D721Med (cell line): ENCODE results near the gene ZNF141.

Source experiments
- DNase-seq: peaks from one replicate; pipeline ENCODE4 v3.0.0; 2011; ENCODE audit warnings: low spot score; ENCODE audit not compliant: insufficient read length
- FAIRE-seq: peaks from 2 replicates; lab custom pipeline; 2011; peaks lifted over from hg19 to GRCh38; lab: Jason Lieb, UNC
- CTCF ChIP-seq: IDR thresholded peaks from 2 replicates; pipeline ENCODE4 v1.5.1; 2012; ENCODE audit warnings: mild to moderate bottlenecking, control low read depth; ENCODE audit not compliant: insufficient read depth; ENCODE audit errors: missing control alignments

ZNF141 gene

GRCh38 chr4:337932-338758 lies 531 bp downstream of the ZNF141 start:
- no peak for TF ChIP-seq CTCF
- FAIRE-seq = no peak
- DNase-seq = no peak

- no peak for TF ChIP-seq CTCF
- no peak for FAIRE-seq
These were observed 1.1 kb downstream of the ZNF141 start for GRCh38 chr4:338759-339097.

DNA sequence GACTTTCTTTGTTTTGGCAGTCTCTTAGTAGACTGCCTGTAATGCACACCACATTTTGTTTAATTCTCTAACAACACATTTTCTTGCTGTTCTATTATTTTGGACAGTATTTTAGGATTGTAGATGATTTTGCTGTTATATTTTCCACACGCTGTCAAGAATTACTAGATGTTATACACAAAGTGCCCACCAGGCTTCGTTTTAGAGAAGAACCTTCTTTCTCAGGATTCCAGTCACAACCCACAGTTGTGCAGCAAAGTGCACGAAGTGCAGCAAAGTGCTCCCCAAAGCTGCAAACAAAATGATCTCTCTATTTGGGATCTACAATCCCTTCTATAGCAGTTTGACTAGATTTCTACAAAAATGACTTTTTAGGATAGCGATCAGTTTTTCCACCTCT lies 2.4 kb downstream of the ZNF141 start:
- DNase-seq (no peak), FAIRE-seq (no peak)
- no peak for TF ChIP-seq CTCF

More at GRCh38 chr4:338759-339097, 1.1 kb downstream of the ZNF141 start:
- DNase-seq = no peak

DNA sequence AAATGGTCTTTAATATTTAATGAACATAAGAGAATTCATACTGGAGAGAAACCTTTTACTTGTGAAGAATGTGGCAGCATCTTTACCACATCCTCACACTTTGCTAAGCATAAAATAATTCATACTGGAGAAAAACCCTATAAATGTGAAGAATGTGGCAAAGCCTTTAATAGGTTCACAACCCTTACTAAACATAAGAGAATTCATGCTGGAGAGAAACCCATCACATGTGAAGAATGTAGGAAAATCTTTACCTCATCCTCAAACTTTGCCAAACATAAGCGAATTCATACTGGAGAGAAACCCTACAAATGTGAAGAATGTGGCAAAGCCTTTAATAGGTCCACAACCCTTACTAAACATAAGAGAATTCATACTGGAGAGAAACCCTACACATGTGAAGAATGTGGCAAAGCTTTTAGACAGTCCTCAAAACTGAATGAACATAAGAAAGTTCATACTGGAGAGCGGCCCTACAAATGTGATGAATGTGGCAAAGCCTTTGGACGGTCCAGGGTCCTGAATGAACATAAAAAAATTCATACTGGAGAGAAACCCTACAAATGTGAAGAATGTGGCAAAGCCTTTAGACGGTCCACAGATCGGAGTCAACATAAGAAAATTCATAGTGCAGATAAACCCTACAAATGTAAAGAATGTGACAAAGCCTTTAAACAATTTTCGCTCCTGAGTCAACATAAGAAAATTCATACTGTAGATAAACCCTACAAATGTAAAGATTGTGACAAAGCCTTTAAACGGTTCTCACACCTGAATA lies 35.6 kb downstream of the ZNF141 start:
- no peak for FAIRE-seq

GRCh38 chr4:374298-375160 lies 36.9 kb downstream of the ZNF141 start:
- FAIRE-seq = no peak
- DNase-seq = no peak
- no peak for TF ChIP-seq CTCF

More for the DNA sequence above, 35.6 kb downstream of the ZNF141 start:
- TF ChIP-seq CTCF = no peak
- DNase-seq = no peak

DNA sequence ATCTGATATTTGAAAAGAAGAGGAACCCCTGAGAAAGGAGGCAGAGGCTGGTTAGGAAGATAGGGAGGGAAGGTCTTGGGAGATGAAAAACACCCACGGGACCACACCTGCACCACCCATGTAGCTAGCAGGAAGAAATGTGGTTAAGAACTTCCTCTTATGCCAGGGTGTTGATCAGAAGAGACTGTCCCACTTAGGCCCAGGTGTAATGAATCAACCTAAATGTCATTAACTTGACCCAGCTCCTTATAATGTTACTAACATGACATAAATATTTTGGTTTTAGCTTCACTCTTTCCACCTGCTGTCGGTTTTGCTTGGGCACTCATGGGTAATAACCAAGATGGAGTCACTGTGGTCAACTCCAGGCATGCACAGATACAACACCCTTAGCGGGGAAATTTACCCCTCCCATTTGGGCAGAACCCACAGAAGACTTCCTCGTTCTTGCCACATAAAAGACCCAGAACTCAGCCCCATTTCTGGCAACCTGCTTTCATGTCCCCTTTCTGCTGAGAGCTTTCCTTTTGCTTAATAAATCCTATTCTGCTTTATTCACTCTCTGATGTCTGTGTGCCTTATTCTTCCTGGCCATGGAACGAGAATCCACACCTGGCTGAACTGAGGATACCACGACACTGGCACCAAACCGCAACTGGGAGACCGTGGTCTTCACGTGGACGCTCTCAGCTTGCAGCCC lies 46.8 kb downstream of the ZNF141 start:
- TF ChIP-seq CTCF = no peak
- FAIRE-seq (no peak), DNase-seq (no peak)
